NCI-H774 (cell line): ENCODE results near the gene NEUROD6.

ENCODE experiments used
- DNase-seq: peaks from one replicate; lab custom pipeline; 2025; lab: John Stamatoyannopoulos, UW

NEUROD6 gene

GRCh38 chr7:31340603-31341002 lies at the start of gene NEUROD6:
Gene NEUROD6, minus strand, starts transcription at chr7:31340726. Its CDS starts 1,458 bp downstream, at chr7:31339268.
- no peak for DNase-seq

- DNase-seq, result no peak
These were observed 43.9 kb upstream of the NEUROD6 start for GRCh38 chr7:31384466-31384865.

DNA sequence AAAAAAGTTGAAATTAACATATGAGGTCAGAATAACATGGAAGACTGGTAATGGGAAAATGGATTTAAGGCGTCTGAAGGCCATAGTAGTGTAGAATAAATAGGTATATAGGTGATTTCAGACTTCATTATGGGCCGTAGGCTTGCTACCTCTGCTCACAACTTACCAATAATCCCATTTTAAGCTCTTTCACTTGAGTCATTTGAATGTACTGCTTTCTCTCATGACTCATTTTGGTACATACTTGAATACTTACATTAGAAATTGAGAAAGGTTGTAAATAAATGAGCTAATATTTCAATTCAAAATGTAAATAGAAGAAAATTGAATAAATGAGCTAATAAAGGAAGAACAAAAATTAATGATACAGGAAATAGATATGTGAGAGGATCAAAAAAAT lies 42.2 kb upstream of the NEUROD6 start:
- no peak for DNase-seq

- no peak for DNase-seq
These were observed 33.1 kb upstream of the NEUROD6 start for GRCh38 chr7:31373337-31374289.

GRCh38 chr7:31372231-31372959 lies 31.9 kb upstream of the NEUROD6 start:
- no peak for DNase-seq

- no peak for DNase-seq
These were observed 31.1 kb upstream of the NEUROD6 start for GRCh38 chr7:31371621-31372020.

- DNase-seq, result no peak
These were observed 30.1 kb upstream of the NEUROD6 start for GRCh38 chr7:31370609-31371008.

- peak; percentile 22 for DNase-seq
These were observed 28.1 kb upstream of the NEUROD6 start for GRCh38 chr7:31368620-31369019.

DNA sequence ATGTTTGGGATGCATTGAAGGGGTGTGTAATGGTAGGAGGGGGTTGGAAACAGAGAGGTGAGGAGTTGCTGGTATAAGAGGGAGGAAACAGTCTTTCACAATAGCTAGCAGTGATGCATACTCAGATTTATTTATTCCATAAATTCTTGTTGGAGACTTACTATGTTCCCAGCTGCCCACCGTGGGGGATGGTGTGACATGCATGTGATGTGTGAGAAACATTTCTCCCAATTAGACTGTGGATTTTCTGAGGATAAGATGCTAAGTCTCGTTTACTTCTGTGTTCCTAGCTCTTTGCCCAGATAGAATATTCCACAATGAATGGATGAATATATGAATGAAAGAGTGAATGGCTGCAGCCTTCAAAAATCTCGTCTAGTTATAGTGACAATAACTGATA lies 23.0 kb upstream of the NEUROD6 start:
- no peak for DNase-seq

DNA sequence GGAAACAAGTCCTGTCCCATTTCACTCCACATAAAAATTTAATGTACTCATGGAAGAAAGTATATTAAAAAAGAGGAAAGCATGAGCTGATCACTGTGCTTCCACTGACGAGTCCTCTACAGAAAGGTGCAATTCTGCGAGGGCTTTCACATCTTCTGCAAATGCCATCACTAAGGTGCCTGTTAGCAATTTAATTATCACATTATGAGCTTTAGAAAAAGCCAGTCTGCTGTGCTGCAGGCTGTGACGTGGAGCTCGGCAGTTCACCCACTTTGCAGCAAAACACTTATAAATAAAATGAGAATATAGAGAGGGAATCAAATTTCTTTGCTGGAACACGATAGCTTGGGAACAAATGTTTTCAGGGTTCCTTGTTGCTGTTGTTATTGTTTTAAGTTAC lies 22.5 kb upstream of the NEUROD6 start:
- no peak for DNase-seq

GRCh38 chr7:31362401-31362800 lies 21.9 kb upstream of the NEUROD6 start:
- DNase-seq, result no peak

GRCh38 chr7:31358467-31358866 lies 17.9 kb upstream of the NEUROD6 start:
- no peak for DNase-seq

GRCh38 chr7:31345421-31345820 lies 4.9 kb upstream of the NEUROD6 start:
- no peak for DNase-seq

DNA sequence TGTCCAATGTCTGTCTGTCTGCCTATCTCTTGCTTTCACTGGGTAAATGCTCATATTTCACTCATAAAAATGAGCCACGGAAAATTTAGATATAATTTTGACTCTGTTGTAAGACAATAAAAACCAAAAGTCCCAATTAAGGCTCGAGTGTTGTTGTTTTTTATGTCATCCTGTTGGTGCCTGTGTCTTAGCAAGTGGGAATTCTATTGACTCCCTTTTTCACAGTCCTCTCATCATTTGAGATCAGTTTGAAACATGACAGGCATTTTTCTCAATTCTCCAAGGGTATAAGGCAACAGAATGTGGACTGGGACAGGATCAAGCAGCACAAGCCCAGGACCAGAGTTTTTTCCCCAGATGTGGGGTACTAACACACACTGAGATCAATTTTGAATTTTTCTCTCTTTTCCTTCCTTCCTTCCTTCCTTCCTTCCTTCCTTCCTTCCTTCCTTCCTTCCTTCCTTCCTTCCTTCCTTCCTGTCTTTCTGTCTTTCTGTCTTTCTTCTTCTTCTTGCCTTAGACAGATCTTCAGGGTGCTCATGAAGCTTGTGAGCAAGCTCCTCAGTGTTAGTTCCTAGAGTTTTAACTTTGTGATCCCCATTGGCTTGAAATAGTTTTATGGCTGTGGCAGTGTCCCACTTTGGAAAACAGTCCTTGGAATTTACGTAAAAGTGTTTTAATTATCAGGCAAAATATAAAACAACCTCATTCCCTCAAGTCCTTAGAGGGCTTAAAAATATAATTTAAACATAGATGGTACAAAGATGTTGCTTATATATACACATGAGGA lies 3.2 kb upstream of the NEUROD6 start:
- no peak for DNase-seq

GRCh38 chr7:31341141-31341540 lies 615 bp upstream of the NEUROD6 start:
- no peak for DNase-seq

DNA sequence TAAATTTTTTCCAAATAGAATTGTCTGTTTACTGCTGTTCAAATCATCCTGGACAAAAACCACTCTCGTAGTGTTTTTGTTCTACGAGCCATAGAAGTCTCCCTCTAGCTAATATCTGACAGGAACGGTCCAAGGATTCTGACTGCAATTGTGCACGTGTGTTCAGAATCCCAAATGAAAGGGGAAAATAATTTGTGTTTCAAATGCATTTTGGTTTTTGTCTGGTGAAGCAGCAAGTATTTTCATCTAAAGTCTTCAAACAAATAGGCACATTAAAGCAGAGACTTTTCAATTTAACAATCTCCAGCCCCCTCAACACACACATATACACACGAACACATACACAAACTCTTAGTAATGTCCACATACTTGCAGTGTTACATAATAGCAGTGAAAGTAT lies 475 bp downstream of the NEUROD6 start:
- DNase-seq, result no peak

- DNase-seq, result no peak
These were observed 1.8 kb downstream of the NEUROD6 start for GRCh38 chr7:31338706-31339105.

DNA sequence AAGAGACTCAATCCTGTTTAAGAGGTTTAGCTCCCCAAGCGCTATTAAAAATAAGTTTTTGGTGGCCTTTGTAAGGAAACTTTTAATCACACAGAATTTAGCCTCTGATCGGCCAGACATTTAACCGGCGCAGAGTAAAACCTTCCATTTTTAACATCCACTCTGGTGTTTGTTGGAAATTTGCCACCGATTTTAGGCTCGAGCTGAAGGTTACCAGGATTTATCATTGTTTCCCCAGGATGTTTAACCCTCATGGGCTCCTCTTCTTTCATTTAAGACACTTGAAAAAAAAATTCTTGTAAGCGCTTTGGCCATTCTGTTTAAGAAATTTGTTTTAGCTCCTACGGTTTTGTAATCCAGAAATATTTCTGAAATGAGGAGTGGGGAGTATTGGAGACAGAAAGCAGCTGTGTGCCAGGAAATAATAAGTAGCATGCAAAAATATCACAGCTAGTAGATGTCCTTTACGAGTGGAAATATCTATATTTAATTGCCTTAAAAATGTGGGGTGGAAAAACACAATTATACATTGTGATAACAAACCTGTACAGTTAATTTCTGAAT lies 3.4 kb downstream of the NEUROD6 start:
- DNase-seq, result no peak

- DNase-seq, result no peak
These were observed 4.1 kb downstream of the NEUROD6 start for GRCh38 chr7:31336202-31337001.

DNA sequence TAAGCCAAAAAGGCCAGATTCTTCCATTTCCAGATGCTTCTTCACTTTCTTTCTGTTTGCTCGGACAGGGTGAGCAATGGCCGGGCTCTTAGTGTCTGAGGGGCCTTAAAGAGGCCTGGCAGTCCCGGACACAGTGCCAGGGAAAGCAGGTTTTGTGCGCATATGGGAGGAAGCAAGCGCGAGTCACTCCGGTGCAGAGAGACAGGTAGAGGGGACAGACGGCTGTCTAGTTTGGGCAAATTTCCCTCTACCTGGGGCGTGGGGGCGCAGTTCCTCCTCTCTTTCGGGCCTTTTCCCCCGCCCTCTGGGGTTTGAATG lies 4.7 kb downstream of the NEUROD6 start:
- no peak for DNase-seq

- DNase-seq, result no peak
These were observed 5.2 kb downstream of the NEUROD6 start for GRCh38 chr7:31335161-31335856.
